Uterus (tissue), 2 donors: ENCODE measurements around the gene GALNT5.

Experiments used
- CTCF ChIP-seq, 4 experiments: fragments of 200-600 bp in 2 of 4; fragments of 450-650 bp in 2 of 4; sonication (generic) in 2 of 4; IDR thresholded peaks; one replicate each; pipeline ENCODE4 v1.5.1; 2016 to 2019; ENCODE audit warnings: antibody characterized with exemption in 4 of 4, mild to moderate bottlenecking in 2 of 4, moderate library complexity in 1 of 4
- POLR2A ChIP-seq, 2 donors: fragments of 450-650 bp; IDR thresholded peaks; one replicate each; pipeline ENCODE4 v1.6.1; 2016; ENCODE audit warnings: antibody characterized with exemption in 2 of 2, mild to moderate bottlenecking in 1 of 2, moderate library complexity in 1 of 2

- TF ChIP-seq POLR2A (IDR thresholded peaks at IDR 0.05) (no peak), CTCF (IDR thresholded peaks at IDR 0.05) (no peak)
These were observed 40.1 kb upstream of the GALNT5 start for GRCh38 chr2:157217409-157217808.
